ENCODE measurements around the gene BEX4. TPM values are rescaled to one million over a fixed set of nuclear protein-coding genes. Genes with fewer than 3 reads are reported as not detected.
A peak's percentile ranks its signal among the peaks of the same experiment; 100 is the strongest.
"Not testable (repeated sequence)": the region's sequence is repeated elsewhere in the genome, so short reads cannot be mapped to it uniquely, and the experiment has no call there.

BEX4 gene
- polyA plus RNA-seq, 3 donors = 18.1 to 51.7 (median 22.1) TPM

- WGBS, 3 donors = 67 to 91% (median 81%) methylated on average over 2 of the region's 2 CpGs
- no peak overlapping the region for H3K27ac ChIP-seq (ENCODE audit: low read depth, low read length)
These were observed 18.4 kb downstream of the BEX4 start for GRCh38 chrX:103233263-103233662.

GRCh38 chrX:103234869-103235268 lies 20.0 kb downstream of the BEX4 start:
- H3K27ac ChIP-seq (ENCODE audit: low read depth, low read length) = no peak overlapping the region
- WGBS, 3 donors = 69 to 85% (median 83%) methylated on average over 1 of the region's 1 CpG

- not testable (repeated sequence) for H3K27ac ChIP-seq (ENCODE audit: low read depth, low read length)
- WGBS, 3 donors = 40 to 97% (median 58%) methylated on average over 2 of the region's 2 CpGs
These were observed 20.7 kb downstream of the BEX4 start for GRCh38 chrX:103235608-103236007.

GRCh38 chrX:103236296-103236695 lies 21.4 kb downstream of the BEX4 start:
- H3K27ac ChIP-seq (ENCODE audit: low read depth, low read length) = no peak overlapping the region
- 75 to 88% (median 86%) methylated on average over 1 of the region's 1 CpG for WGBS, 3 donors

- H3K27ac ChIP-seq (ENCODE audit: low read depth, low read length) = no peak overlapping the region
These were observed 25.2 kb downstream of the BEX4 start for GRCh38 chrX:103240155-103240554.

GRCh38 chrX:103248553-103248952 lies 33.6 kb downstream of the BEX4 start:
- H3K27ac ChIP-seq (ENCODE audit: low read depth, low read length) = no peak overlapping the region

- H3K27ac ChIP-seq (ENCODE audit: low read depth, low read length) = no peak overlapping the region
- 50 to 92% (median 74%) methylated on average over 1 of the region's 1 CpG for WGBS, 3 donors
These were observed 34.9 kb downstream of the BEX4 start for GRCh38 chrX:103249805-103250204.

GRCh38 chrX:103250977-103251376 lies 36.1 kb downstream of the BEX4 start:
- no peak overlapping the region for H3K27ac ChIP-seq (ENCODE audit: low read depth, low read length)
- WGBS, 3 donors = 45 to 86% (median 58%) methylated on average over 5 of the region's 5 CpGs

GRCh38 chrX:103253608-103254007 lies 38.7 kb downstream of the BEX4 start:
- 14 to 42% (median 20%) methylated on average over 8 of the region's 8 CpGs for WGBS, 3 donors
- no peak overlapping the region for H3K27ac ChIP-seq (ENCODE audit: low read depth, low read length)

GRCh38 chrX:103254171-103254824 lies 39.4 kb downstream of the BEX4 start:
- WGBS, 3 donors = 0 to 20% (median 0%) methylated on average over 17 to 22 of the region's 22 CpGs
- peak overlapping the region; percentile 38 for H3K27ac ChIP-seq (ENCODE audit: low read depth, low read length)

- WGBS, 3 donors = 0 to 29% (median 0%) methylated on average over 19 to 22 of the region's 22 CpGs
- peak within 1 kb of the TSS; percentile 38 for H3K27ac ChIP-seq (ENCODE audit: low read depth, low read length)
These were observed 40.1 kb downstream of the BEX4 start, which contains the start of gene TCEAL8 for GRCh38 chrX:103254921-103255493. TCEAL8 (minus strand) TSS chrX:103255155; CDS start chrX:103253979, 1,176 bp downstream.

GRCh38 chrX:103256651-103257050 lies 41.7 kb downstream of the BEX4 start:
- H3K27ac ChIP-seq (ENCODE audit: low read depth, low read length) = no peak overlapping the region

GRCh38 chrX:103258275-103258674 lies 43.4 kb downstream of the BEX4 start:
- no peak overlapping the region for H3K27ac ChIP-seq (ENCODE audit: low read depth, low read length)

Other genes starting within 250 kb of the BEX4 start
- gene BEX1, start 150.9 kb upstream of the BEX4 start, polyA plus RNA-seq = 10 to 100 TPM in 1 of 3 donors, under 1 TPM in 1, not detected in 1; 1.00 to 22.1 TPM
- gene NXF3, start 122.0 kb upstream of the BEX4 start, polyA plus RNA-seq = under 1 TPM; 0.03 to 0.86 (median 0.79) TPM
- gene TCEAL8, start 40.0 kb downstream of the BEX4 start, polyA plus RNA-seq = 100 to 1,000 TPM in 1 of 3 donors, 10 to 100 TPM in 2; 28.6 to 111 (median 28.8) TPM
- under 1 TPM in 2 of 3 donors, not detected in 1; 0.12 to 0.31 TPM for gene TCEAL5, start 61.6 kb downstream of the BEX4 start, polyA plus RNA-seq
- gene BEX2, start 95.9 kb downstream of the BEX4 start, polyA plus RNA-seq = 10 to 100 TPM in 1 of 3 donors, 1 to 10 TPM in 2; 1.1 to 22.9 (median 3.9) TPM
- gene TCEAL7, start 115.1 kb downstream of the BEX4 start, polyA plus RNA-seq = 10 to 100 TPM in 1 of 3 donors, 1 to 10 TPM in 1, under 1 TPM in 1; 0.53 to 13.8 (median 2.0) TPM
- 100 to 1,000 TPM in 1 of 3 donors, 10 to 100 TPM in 2; 29.8 to 205 (median 66.2) TPM for gene TCEAL9, start 141.4 kb downstream of the BEX4 start, polyA plus RNA-seq
- 100 to 1,000 TPM in 1 of 3 donors, 10 to 100 TPM in 2; 46.8 to 174 (median 89.2) TPM for gene BEX3, start 161.4 kb downstream of the BEX4 start, polyA plus RNA-seq